GM21723 (cell line): ENCODE results near the gene RD3L.

Experiments
- ATAC-seq: cut with Tn5 transposase; IDR thresholded peaks from one replicate; pipeline ENCODE4 v1.9.1; 2021; ENCODE audit warnings: mild to moderate bottlenecking, moderate library complexity; ENCODE audit not compliant: unreplicated experiment

RD3L gene

DNA sequence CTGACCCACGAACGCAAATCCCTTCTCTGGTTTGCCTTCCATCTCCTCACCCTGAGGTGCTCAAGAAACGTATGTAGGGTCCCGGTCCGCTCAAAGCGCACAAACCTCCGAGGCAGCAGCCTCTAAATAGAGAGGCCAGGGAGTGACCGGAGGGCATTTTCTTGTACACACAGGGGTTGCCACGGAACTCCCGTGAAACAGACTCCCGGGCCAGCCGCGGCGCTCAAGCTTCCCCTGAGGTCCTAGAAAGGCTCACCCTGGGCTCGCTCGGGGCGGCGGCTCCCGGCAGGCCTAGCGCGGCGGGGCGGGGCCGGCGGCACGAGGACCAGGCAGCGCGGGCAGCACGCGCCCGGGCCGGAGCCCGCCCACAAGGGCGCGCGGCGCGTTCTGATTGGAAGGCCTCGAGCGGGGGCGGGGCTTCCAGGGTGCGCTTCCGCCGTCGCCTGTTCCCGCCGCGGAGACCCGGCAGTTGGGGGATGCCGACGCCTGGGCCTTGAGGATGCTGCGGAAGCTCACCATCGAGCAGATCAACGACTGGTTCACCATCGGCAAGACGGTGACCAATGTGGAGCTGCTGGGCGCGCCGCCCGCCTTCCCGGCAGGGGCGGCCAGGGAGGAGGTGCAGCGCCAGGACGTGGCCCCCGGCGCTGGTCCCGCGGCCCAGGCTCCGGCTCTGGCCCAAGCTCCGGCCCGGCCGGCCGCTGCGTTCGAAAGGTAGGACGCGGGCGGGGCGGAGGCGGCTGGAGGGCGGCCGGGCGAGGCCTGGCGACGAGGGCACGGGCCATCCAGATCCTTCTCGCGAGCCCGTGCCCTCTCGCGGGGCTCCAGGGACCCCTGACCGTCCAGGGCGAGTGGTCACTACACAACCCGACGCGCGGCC, 14.1 kb downstream of the RD3L start, which contains the start of gene TDRD9:
Gene TDRD9 (plus strand): TSS at position 446 of the 880 bp plus-strand sequence. CDS start 54 bp downstream, at position 500.
- ATAC-seq: no peak

DNA sequence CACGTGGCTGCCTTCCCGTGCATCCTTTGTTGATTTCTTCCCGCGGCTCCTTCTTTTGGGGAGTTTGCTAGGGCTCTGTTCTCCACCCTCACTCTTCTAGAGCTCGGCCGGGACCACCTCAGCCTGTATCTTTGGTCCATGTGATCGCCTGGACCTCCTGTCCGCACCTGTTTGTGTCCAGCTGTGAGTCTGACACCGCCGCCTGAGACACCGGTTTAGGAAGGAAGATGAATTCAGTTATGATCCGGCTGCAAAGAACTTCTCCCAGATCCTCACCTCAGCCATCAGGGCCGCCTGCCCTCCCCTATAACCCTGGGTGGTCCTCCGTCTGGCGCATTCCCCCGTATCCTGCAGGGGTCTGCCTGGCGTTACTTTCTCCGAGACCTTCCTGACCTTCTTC, 14.8 kb downstream of the RD3L start:
- ATAC-seq: no peak

DNA sequence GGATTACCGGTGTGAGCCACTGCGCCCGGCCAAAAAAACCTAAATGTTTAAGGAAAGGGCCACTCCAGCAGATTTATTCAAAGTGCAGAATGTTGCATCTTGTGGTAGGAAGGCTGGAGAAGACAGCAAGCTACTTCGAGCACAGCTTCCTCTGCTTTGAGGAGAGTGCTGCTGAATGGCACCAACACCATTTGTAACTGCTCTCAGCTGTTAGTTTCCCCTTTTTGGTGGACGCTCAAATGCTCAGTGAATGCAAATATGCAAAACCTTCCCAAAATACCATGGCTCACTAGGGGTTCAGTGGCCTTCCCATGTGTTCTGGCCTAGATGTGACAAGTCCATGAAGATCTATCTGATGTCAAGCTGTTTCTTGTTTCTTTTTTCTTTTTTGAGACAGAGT, 17.0 kb downstream of the RD3L start:
- no peak for ATAC-seq

DNA sequence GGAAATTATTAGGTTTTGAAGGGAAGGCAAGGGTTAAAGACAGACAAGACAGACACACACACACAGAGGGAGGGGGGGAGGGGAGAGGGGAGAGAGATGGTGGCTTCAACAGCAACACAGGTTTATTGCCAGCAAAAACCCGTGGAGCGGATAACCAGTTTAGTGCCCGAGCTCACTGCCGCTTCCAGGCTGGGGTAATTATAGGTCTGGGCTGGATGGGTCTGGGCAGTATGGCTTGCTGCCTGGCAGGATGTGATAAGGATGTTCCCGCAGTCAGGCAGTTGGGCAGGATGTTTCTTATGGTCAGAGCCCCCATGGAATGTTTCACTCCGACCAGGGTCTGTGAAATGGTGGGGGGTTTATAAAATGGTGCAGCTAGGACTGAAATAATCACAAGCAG, 18.5 kb downstream of the RD3L start:
- ATAC-seq: no peak

DNA sequence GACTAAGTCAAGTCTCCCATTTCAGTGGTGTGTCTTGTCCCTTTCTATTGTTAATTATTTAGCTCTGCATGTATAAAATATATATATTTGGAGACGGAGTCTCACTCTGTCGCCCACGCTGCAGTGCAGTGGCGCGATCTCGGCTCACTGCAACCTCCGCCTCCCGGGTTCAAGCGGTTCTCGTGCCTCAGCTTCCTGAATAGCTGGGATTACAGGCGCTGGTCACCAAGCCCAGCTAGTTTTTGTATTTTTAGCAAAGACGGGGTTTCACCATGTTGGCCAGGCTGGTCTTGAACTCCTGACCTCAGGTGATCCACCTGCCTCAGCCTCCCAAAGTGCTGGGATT, 20.5 kb downstream of the RD3L start:
- ATAC-seq: peak; percentile 7

DNA sequence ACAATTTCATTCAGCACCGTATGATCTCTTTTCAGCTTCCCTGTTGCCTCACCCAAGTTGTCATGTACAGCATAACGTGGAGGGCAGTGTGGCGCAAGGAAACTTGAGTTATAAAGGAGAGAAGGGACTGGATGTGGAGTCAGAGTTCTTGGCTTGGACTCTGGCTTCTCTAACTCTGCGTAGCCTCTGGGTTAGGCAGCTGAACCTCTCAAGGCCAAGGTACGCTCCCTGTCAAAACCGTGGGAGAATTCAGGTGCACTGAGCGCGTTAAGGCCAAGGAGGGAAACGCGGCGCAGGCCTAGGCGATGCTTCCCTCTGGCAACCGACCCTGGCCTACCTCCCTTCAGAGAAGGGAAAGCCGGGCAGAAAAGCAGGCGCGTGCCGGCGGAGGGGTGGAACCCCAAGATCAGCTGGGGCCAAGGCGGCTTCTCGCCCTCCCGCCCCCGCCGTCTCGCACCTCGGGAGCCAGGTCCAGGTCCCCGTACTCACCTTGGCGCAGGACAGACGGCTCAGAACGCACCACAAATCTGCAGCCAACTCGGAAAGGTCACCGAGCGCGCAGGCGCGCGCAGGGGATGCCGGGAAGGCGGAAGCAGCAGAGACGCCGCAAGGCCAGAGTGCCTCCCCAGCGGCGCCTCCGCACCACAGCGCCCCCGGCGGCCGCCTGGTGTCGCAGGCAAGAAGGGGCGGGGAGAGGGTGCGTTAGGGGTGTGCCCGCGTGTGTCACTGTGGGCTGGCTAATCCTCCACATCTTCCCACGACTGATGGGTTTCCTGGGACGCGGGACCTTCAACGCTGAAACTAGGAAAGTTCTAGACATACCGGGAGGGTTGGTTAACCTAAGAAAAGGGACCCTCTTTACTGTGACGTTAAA, 21.1 kb downstream of the RD3L start:
- ATAC-seq: peak; percentile 92

DNA sequence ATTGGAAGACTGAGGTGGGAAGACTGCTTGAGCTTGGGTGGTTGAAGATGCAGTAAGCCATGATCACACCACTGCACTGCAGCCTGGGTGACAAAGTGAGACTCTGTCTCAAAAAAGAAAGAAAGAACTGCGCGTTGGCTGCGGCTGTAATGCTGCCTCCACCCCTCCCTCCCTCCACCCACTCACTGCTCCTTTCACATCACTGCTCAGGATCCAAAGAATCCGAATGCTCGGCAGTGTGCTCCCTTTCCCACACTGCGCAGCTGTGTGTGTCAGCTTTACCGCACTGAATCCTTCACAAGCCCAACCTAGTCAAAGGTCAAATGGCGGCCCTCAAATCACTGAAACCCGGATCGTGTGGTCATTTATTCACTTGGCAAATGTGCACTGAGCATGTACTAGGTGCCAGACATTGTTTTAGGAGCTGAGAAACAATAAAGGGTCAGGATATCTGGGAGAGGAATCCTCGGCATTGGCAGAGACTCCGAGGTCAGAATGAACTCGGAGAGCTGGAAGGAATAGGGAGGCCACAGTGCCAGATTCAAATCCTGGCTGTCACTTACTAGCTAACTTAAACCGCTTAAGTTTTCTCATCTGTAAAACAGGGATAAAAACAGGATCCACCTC, 25.6 kb downstream of the RD3L start:
- ATAC-seq: no peak

GRCh38 chr14:103915616-103916015, 26.7 kb downstream of the RD3L start:
- ATAC-seq: no peak

- no peak for ATAC-seq
Observed at GRCh38 chr14:103910984-103911383, 31.3 kb downstream of the RD3L start.

DNA sequence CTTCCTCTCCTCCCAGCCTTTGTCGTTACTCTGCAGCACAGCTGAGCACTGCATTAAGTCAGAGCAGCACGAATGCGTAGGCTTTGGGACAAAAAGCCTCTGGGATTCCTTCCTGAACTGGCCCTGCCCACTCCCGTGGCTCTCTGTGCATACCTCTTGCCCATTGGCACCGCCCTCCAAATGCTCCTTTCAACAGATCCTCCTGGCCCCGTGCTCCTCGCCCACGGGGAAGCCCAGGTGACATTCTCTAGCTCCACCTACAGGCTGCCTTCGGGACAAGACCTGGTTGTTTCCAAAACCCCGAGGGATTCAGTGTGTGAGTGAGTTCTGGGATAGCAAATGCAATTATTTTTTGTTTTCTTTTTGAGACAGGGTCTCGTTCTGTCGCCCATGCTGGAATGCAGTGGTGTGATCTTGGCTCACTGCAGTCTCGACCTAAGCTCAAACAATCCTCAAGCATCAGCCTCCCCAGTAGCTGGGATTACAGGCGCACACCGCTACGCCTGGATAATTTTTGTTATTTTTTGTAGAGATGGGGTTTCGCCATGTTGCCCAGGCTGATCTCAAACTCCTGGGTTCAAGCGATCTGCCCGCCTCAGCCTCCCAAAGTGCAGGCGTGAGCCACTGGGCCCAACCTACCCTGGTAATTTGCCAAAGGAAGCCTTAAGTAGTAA, 31.9 kb downstream of the RD3L start:
- ATAC-seq: no peak

GRCh38 chr14:103909531-103910261, 32.6 kb downstream of the RD3L start:
- no peak for ATAC-seq

- ATAC-seq: no peak
Observed at GRCh38 chr14:103908580-103908979, 33.7 kb downstream of the RD3L start.

GRCh38 chr14:103905842-103906456, 36.4 kb downstream of the RD3L start:
- no peak for ATAC-seq

DNA sequence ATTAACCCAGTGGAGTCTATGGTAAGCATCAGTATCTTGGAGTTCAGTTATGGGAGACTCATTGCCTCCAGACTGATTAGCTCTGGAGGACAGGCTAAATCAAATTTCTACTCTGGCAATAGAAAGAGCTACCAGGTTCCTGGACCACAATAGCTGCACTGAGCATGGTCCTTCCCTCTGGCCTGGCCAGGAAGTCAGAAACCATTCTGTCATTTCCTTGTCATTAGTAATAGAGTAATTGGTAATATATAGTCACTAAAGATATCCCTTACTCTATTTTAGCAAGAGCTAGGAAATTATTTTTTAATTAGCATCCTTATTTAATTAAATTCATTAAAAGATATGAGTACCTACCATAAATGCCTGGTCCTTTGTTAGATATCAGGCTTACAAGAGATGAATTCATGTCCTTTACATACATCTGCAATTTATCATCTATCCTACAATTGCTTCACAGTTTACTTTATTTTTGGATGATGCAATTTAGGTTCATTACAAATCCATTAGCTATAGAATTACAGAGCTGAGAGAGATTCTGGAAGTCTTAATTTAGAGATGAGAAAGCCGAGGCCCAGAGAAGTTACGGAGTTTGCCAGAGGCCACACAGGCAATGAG, 37.7 kb downstream of the RD3L start:
- ATAC-seq: no peak

GRCh38 chr14:103899833-103900232, 42.5 kb downstream of the RD3L start:
- ATAC-seq: no peak

DNA sequence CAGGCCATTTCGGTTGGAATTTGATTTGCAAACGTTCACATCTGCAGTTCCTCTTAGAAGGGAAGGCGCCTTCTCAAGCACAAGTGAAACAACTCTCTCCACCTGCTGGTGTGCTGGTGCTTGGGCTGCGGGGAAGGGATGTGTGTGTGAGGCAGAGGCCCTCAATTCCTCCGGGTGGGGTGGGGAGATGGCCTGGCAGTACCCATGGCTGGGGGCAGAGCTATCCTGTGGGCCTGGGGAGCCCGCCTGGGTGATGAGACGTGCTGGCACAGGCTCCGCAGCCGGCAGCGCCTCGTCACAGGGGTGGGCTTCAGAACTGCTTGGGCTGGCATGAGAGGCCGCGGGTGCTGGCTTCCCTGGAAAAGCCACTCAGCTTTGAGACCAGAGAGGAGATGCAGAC, 43.0 kb downstream of the RD3L start:
- ATAC-seq: no peak

DNA sequence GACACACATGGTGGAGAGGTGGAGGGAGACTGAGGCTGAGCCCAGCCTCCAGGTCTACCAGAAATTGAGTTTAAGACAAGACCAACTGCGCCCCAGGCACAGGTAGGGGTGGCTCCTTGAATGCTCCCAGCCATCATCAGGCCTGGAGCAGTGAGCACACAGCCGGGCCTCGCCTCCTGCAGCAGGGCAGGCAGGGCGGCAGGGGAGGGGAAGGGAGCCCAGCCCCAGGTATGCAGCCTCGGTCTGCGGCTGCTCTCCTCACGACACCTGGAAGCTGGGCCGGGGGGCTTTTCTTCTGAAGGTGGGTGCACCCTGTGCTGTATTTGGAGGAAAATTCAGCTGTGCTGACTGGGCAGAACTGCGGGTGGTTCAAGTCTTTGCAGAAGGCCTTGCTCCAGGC, 43.6 kb downstream of the RD3L start:
- no peak for ATAC-seq

- ATAC-seq: no peak
Observed at GRCh38 chr14:103898204-103898603, 44.1 kb downstream of the RD3L start.
